GM12872 (cell line): ENCODE measurements around the gene NOP14.

Source experiments
- CTCF ChIP-seq: IDR thresholded peaks from 3 replicates; pipeline ENCODE4 v1.5.1; 2011; ENCODE audit warnings: low read depth, mild to moderate bottlenecking, low read length, moderate library complexity; ENCODE audit not compliant: insufficient read depth

NOP14 gene

DNA sequence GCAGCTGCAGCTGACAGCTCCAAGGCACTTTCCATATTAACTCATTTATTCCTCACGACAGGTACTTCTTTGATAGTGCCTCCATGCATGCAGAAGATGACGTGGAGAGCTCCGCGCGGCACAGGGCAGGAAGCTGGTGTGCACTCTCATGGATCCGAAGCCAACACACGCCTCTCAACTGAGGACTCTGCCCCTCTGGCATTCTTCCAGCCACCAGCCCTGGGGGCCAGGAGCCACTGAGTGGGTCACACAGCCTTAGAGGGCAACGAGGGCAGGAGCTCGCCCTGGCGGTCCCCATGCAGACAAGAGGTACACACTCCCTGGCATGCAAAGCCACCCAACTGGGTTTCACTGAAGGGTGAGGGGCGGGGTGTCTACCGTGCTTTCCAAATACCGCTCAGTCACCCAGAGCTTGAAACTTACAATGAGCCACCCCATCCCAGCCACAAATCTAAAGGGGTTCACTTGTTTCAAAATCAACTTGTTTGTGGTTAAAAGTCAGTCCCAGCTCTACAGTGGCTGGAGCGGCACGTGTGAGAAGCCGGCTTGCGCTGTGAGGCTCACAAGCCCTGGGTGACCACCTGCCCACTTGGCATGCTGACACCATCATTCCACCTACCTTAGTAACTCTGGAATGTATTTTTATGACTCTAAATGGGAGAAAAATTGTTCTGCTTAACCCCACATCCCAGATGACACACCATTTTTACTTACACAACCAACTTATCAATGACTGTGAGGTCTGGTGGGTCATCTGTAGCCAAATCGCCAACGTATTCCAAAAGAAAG is 16.2 kb downstream of the NOP14 start:
- TF ChIP-seq CTCF = no peak

DNA sequence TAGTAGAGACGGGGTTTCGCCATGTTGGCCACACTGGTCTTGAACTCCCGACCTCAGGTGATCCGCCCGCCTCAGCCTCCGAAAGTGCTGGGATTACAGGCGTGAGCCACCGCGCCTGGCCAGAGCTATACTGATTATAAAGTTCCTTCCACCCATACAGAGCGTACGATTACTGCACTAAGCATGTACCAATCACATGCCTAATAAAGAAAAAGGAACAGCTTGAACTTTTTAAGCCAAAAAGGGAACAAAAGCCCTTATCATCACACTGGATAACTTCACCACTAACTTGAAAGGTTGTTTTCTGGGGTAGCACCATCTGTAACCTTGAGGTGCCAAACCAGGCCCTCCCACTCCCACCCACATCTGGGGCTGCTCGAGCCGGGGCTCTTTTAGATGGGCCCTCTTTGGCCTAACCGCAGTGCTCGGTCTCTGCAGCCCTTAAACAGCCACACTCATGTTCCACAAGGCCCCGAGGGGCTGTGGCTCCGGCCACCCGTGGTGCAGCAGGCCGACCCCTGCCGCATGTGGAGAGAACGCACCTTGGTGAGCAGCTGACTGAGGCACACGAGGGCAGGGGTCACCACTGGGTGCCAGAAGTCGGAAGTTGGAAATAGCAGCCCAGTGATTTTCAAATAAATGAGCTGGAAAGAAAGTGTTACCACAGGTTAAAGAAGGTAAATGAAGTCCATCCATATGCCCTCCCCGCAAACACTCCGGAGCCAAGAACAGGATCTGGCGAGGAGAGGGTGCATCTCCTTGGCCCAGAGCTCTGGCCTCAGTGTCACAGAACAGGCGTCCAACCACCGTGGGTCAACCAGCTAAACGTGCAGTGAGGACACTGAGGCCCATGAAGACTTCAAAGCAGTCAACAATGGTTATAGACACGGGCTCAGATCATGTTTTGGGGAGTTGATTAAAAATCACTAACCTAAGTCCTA is 18.4 kb downstream of the NOP14 start:
- TF ChIP-seq CTCF = no peak

- TF ChIP-seq CTCF = no peak
Observed at GRCh38 chr4:2944091-2944482, 19.1 kb downstream of the NOP14 start.

DNA sequence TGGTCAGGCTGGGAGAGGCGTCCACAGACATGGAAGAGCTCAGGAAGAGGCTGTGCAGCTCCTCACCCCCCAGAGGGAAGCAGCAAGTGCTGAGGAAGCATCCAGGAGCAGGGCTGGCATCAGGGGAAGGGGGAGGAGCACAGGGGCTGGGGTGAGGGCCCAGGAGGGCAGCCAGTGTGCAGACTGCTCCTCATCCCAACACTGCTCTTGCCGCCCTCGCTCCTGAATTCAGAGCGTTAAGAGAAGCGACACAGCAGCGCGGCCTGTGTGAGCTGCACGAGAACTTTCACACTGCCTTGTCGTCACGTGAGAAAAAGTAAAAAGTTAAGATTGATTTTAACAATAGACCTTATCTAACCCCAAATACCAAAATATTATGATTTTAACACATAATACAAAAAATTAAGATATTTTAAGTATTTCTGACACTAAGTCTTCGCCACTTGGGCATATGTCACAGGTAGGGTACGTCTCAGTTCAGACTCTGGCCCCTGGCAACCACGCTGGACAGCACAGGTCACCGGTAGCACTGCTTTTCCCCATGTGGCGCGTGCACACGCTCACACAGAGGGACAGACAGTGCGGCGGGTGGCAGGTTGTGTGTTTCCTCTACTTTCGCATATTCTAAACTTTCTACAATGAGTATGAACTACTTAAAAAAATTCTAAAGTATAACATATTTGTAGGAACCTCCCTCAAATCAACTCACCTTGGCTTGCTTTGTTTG is 19.7 kb downstream of the NOP14 start:
- no peak for TF ChIP-seq CTCF

- TF ChIP-seq CTCF = no peak
Observed at GRCh38 chr4:2942532-2943363, 20.5 kb downstream of the NOP14 start.

- no peak for TF ChIP-seq CTCF
Observed at GRCh38 chr4:2942037-2942531, 21.1 kb downstream of the NOP14 start.
